ENCODE results near the gene SCN5A. TPM values are rescaled to one million over a fixed set of nuclear protein-coding genes. Genes with fewer than 3 reads are reported as not detected.

Gene SCN5A
- under 1 TPM in 1 of 2 donors, not detected in 1; 0.05 TPM for total RNA-seq
- 0.35 to 0.75 reads per million in 2 donors for total RNA-seq

- ATAC-seq (peak; percentile 85), DNase-seq (peak; percentile 31 to 52 (median 50))
- Mint-ChIP-seq H3K27ac (peak within 1 kb of the TSS; percentile 47), H3K4me3 (no peak within 1 kb of the TSS), H3K4me1 (peaks cover 8% of the 10 kb centered on the region), H3K27me3 (peaks cover 19% of the 10 kb centered on the region), H3K36me3 (ENCODE audit: low read depth) (no peaks in the 10 kb centered on the region)
- H3K9me3 ChIP-seq (ENCODE audit: control insufficient read depth, low read length, poor library complexity, severe bottlenecking): no peaks in the 10 kb centered on the region
These were observed at the start of gene SCN5A for GRCh38 chr3:38649500-38650247. Gene SCN5A (minus strand): TSS chr3:38649687. CDS start chr3:38633307, 16,380 bp downstream.

DNA sequence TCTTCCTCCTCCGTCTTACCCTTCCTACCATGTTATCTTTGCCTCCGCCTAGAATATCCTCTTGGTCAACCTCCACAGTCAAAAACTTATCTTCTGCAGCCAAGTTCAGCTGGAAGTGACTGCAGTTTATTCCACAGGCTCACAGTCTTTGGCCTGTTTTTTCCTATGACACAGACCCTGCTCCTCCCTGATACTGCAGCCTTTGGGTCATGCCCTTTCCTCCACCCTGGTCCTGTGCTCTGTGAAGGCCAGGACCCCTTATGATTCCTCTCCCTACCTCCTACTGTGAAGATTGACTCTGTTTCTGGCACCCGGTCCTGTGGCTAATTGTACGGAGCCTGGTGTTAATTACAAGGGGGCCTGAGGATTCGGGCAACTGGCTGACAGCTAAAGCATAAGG, 49.3 kb upstream of the SCN5A start:
- no peaks in the 10 kb centered on the region for H3K9me3 ChIP-seq (ENCODE audit: control insufficient read depth, low read length, poor library complexity, severe bottlenecking)
- no peaks in the 10 kb centered on the region for H3K4me1 Mint-ChIP-seq
- H3K27ac Mint-ChIP-seq: no peak overlapping the region
- H3K27me3 Mint-ChIP-seq: peaks cover 7% of the 10 kb centered on the region
- no peak overlapping the region for H3K4me3 Mint-ChIP-seq
- H3K36me3 Mint-ChIP-seq (ENCODE audit: low read depth): peaks cover 2% of the 10 kb centered on the region
- DNase-seq: no peak
- no peak for ATAC-seq

DNA sequence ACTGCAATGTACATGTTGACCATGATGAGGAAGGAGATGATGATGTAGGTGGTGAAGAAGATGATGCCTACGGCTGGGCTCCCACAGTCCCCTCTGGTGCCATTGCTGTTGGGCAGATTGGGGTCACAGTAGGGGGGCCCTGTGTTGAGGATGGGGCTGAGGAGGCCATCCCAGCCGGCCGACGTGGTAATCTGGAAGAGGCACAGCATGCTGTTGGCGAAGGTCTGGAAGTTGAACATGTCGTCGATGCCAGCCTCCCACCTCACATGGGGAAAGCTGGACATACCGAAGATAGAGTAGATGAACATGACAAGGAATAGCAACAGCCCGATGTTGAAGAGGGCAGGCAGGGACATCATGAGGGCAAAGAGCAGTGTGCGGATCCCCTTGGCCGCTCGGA, 48.6 kb upstream of the SCN5A start:
- Mint-ChIP-seq H3K4me1 (no peaks in the 10 kb centered on the region), H3K4me3 (no peak overlapping the region), H3K27ac (no peak overlapping the region), H3K27me3 (peaks cover 7% of the 10 kb centered on the region), H3K36me3 (ENCODE audit: low read depth) (peaks cover 2% of the 10 kb centered on the region)
- H3K9me3 ChIP-seq (ENCODE audit: control insufficient read depth, low read length, poor library complexity, severe bottlenecking): no peaks in the 10 kb centered on the region
- DNase-seq (no peak), ATAC-seq (no peak)

DNA sequence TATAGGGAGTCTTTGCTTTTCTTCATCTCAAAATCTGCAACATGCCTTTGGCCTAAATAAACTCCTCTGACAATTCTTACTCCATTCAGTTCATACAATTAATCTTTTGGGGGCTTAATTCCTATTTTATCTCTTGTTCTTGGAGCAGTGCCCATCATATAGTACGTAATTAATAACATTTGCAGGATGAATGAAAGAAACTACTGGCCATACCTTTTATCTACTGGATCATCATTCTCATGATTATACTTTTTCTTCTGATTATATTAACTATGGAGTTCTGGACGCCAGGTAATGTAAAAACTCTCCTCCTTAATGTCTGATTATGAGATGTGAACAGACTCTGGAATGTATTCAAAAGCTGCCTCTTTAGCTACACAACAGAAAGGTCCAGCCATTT, 46.5 kb upstream of the SCN5A start:
- H3K9me3 ChIP-seq (ENCODE audit: control insufficient read depth, low read length, poor library complexity, severe bottlenecking): no peaks in the 10 kb centered on the region
- Mint-ChIP-seq H3K4me1 (no peaks in the 10 kb centered on the region), H3K4me3 (no peak overlapping the region), H3K36me3 (ENCODE audit: low read depth) (peaks cover 2% of the 10 kb centered on the region), H3K27me3 (peaks cover 7% of the 10 kb centered on the region), H3K27ac (no peak overlapping the region)
- no peak for DNase-seq
- no peak for ATAC-seq

DNA sequence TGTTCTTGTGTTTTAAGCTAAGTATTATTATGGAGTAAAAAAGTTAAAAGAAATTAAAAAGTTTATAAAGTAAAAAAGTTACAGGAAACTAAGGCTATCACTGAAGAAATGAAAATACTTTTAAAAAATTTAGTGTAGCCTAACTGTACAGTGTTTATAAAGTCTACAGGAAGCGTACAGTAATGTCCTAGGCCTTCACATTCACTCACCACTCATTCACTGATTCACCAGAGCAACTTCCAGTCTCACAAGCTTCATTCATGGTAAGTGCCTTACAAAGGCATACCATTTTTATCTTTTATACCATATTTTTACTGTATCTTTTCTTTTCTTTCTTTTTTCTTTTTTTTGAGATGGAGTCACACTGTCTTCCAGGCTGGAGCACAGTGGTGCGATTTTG, 40.7 kb upstream of the SCN5A start:
- no peaks in the 10 kb centered on the region for H3K9me3 ChIP-seq (ENCODE audit: control insufficient read depth, low read length, poor library complexity, severe bottlenecking)
- Mint-ChIP-seq H3K4me1 (no peaks in the 10 kb centered on the region), H3K4me3 (no peak overlapping the region), H3K36me3 (ENCODE audit: low read depth) (peaks cover 2% of the 10 kb centered on the region), H3K27me3 (peaks cover 9% of the 10 kb centered on the region), H3K27ac (no peak overlapping the region)
- ATAC-seq (no peak), DNase-seq (no peak)

- DNase-seq (no peak), ATAC-seq (no peak)
- no peaks in the 10 kb centered on the region for H3K9me3 ChIP-seq (ENCODE audit: control insufficient read depth, low read length, poor library complexity, severe bottlenecking)
- Mint-ChIP-seq H3K36me3 (ENCODE audit: low read depth) (no peaks in the 10 kb centered on the region), H3K27ac (no peak overlapping the region), H3K4me1 (no peaks in the 10 kb centered on the region), H3K4me3 (no peak overlapping the region), H3K27me3 (peaks cover 13% of the 10 kb centered on the region)
These were observed 40.3 kb upstream of the SCN5A start for GRCh38 chr3:38689774-38690173.

DNA sequence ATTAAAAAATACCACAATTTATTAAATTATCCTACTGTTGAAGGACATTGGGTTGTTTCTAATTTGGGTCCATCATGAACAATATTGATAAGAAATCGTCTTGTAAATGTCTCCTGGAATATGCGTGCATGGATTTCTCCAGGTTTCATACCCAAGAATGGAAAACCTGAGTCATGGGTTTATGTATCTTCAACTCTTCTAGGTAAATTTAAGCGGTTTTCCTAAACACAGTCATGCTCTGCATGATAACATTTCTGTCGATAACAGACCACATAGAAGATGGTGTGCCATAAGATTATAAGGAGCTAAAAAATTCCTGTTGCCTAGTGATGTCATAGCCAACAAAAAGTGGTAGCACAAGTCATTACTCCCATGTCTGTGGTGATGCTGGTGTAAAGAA, 39.9 kb upstream of the SCN5A start:
- peaks cover 18% of the 10 kb centered on the region for H3K27me3 Mint-ChIP-seq
- ATAC-seq (no peak), DNase-seq (no peak)
- H3K4me1 Mint-ChIP-seq: no peaks in the 10 kb centered on the region
- no peaks in the 10 kb centered on the region for H3K36me3 Mint-ChIP-seq (ENCODE audit: low read depth)
- no peak overlapping the region for H3K27ac Mint-ChIP-seq
- H3K9me3 ChIP-seq (ENCODE audit: control insufficient read depth, low read length, poor library complexity, severe bottlenecking): no peaks in the 10 kb centered on the region
- no peak overlapping the region for H3K4me3 Mint-ChIP-seq

DNA sequence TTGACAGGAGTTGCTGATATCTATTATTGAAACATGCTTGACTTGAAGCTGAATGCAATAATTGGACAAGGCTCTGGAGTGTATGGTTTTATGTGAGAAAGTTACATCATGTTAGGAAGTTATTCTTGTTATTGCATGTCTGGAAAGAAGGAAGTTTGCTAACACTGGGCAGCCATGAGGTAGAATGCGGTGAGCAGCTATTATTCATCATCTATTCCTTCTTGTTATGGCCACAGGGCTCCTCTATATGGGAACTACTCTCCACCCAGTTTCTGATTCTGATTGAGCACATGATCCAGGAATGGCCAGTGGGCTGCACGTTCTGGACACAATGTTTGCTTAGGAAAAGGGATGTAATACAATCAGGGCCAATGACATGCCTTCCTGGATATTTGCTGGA, 37.8 kb upstream of the SCN5A start:
- H3K9me3 ChIP-seq (ENCODE audit: control insufficient read depth, low read length, poor library complexity, severe bottlenecking): no peaks in the 10 kb centered on the region
- Mint-ChIP-seq H3K27me3 (peaks cover 24% of the 10 kb centered on the region), H3K36me3 (ENCODE audit: low read depth) (no peaks in the 10 kb centered on the region), H3K27ac (no peak overlapping the region), H3K4me3 (no peak overlapping the region), H3K4me1 (no peaks in the 10 kb centered on the region)
- ATAC-seq: no peak
- DNase-seq: no peak

DNA sequence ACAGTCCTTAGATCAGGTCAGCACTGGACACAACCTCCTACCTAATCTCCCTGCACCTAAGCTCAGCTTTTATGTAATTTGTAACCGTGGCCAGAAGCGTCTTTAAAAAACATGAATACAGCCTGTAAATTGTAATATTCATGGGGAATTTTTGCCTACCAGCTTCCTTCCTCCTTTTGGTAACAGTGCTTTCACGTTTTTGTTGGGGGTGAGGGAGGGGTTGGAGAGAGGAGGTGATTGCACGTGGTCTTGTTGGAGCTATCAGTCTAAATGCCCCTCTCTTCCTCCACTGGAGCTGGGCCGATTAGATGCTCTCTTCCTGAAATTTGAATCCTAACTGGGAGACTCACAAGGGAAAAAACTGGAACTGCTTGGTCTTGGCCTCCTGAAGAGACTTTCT, 35.1 kb upstream of the SCN5A start:
- no peak for DNase-seq
- Mint-ChIP-seq H3K4me3 (no peak overlapping the region), H3K4me1 (no peaks in the 10 kb centered on the region), H3K27ac (no peak overlapping the region), H3K36me3 (ENCODE audit: low read depth) (no peaks in the 10 kb centered on the region), H3K27me3 (peaks cover 42% of the 10 kb centered on the region)
- ATAC-seq: no peak
- H3K9me3 ChIP-seq (ENCODE audit: control insufficient read depth, low read length, poor library complexity, severe bottlenecking): no peaks in the 10 kb centered on the region

GRCh38 chr3:38669668-38670067, 20.2 kb upstream of the SCN5A start:
- Mint-ChIP-seq H3K27me3 (peaks cover 48% of the 10 kb centered on the region), H3K4me1 (no peaks in the 10 kb centered on the region), H3K27ac (no peak overlapping the region), H3K36me3 (ENCODE audit: low read depth) (peaks cover 6% of the 10 kb centered on the region), H3K4me3 (no peak overlapping the region)
- no peak for ATAC-seq
- H3K9me3 ChIP-seq (ENCODE audit: control insufficient read depth, low read length, poor library complexity, severe bottlenecking): no peaks in the 10 kb centered on the region
- no peak for DNase-seq

GRCh38 chr3:38662544-38662943, 13.1 kb upstream of the SCN5A start:
- Mint-ChIP-seq H3K36me3 (ENCODE audit: low read depth) (peaks cover 2% of the 10 kb centered on the region), H3K27me3 (peaks cover 49% of the 10 kb centered on the region), H3K4me1 (no peaks in the 10 kb centered on the region), H3K4me3 (no peak overlapping the region), H3K27ac (no peak overlapping the region)
- ATAC-seq: no peak
- no peak for DNase-seq
- no peaks in the 10 kb centered on the region for H3K9me3 ChIP-seq (ENCODE audit: control insufficient read depth, low read length, poor library complexity, severe bottlenecking)

- peaks cover 52% of the 10 kb centered on the region for H3K27me3 Mint-ChIP-seq
- no peak for ATAC-seq
- no peak overlapping the region for H3K27ac Mint-ChIP-seq
- DNase-seq: no peak
- H3K36me3 Mint-ChIP-seq (ENCODE audit: low read depth): peaks cover 2% of the 10 kb centered on the region
- H3K9me3 ChIP-seq (ENCODE audit: control insufficient read depth, low read length, poor library complexity, severe bottlenecking): no peaks in the 10 kb centered on the region
- H3K4me1 Mint-ChIP-seq: peaks cover 4% of the 10 kb centered on the region
- H3K4me3 Mint-ChIP-seq: no peak overlapping the region
These were observed 9.4 kb upstream of the SCN5A start for GRCh38 chr3:38658841-38659240.

DNA sequence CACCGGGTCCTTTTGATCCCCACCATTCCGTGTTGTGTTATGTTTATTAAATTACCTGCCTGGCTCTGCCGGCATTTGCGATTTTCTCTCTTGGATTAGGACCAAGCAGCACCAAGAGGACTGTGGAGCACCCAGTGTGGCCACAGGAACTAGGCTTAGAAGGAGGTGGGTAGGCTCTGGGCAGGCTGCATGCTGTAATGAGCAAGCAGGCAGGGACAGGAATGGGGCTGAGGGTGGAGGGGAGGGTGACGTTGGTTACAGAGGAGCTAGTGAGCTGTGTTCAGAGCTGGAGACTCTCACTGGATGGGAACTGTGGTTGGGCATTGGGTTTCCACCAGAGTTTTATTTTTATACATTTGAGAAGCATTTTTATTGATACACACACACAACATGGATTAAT, 7.9 kb upstream of the SCN5A start:
- H3K4me3 Mint-ChIP-seq: no peak overlapping the region
- peaks cover 5% of the 10 kb centered on the region for H3K4me1 Mint-ChIP-seq
- no peak for DNase-seq
- no peak overlapping the region for H3K27ac Mint-ChIP-seq
- ATAC-seq: no peak
- no peaks in the 10 kb centered on the region for H3K9me3 ChIP-seq (ENCODE audit: control insufficient read depth, low read length, poor library complexity, severe bottlenecking)
- peaks cover 2% of the 10 kb centered on the region for H3K36me3 Mint-ChIP-seq (ENCODE audit: low read depth)
- peaks cover 57% of the 10 kb centered on the region for H3K27me3 Mint-ChIP-seq

- H3K27ac Mint-ChIP-seq: no peak overlapping the region
These were observed 6.3 kb upstream of the SCN5A start for GRCh38 chr3:38655708-38656300.

More at GRCh38 chr3:38655708-38656300, 6.3 kb upstream of the SCN5A start:
- Mint-ChIP-seq H3K36me3 (ENCODE audit: low read depth) (no peaks in the 10 kb centered on the region), H3K4me3 (no peak overlapping the region), H3K4me1 (peaks cover 6% of the 10 kb centered on the region), H3K27me3 (peaks cover 60% of the 10 kb centered on the region)
- peak; percentile 56 for ATAC-seq
- DNase-seq: no peak
- no peaks in the 10 kb centered on the region for H3K9me3 ChIP-seq (ENCODE audit: control insufficient read depth, low read length, poor library complexity, severe bottlenecking)
